Mesenteric fat pad (tissue), 1 donor: ENCODE results near the gene SLC1A3. TPM values are rescaled to one million over a fixed set of nuclear protein-coding genes. Genes with fewer than 3 reads are reported as not detected.
"Not testable (repeated sequence)": the region's sequence is repeated elsewhere in the genome, so short reads cannot be mapped to it uniquely, and the experiment has no call there.

Experiments used
- DNase-seq: peaks from one replicate; pipeline ENCODE4 v3.0.0-alpha.2; 2020; ENCODE audit warnings: low spot score
- long read RNA-seq: library from polyadenylated mRNA; unstranded; transcript quantifications from one replicate; pipeline ENCODE4 v2.0.0, GENCODE V29; 2020
- total RNA-seq: library from RNA; stranded (reverse); fragmentation: NEBNext Ultra II Directional; extraction: Animal tissue kit (Norgen Biotek cat#: 25700); gene quantifications from one replicate; pipeline ENCODE4 v1.2.1, GENCODE V29; 2021
- donor health status: DM: yes; HTN: yes; CAD: no.

Gene SLC1A3
- total RNA-seq = 429 TPM
- long read RNA-seq, full-length matches to known transcripts = 31 of 180 reads
- long read RNA-seq, partial matches to known transcripts = 86 of 180 reads
- long read RNA-seq, other reads (novel, unspliced or antisense) = 63 of 180 reads

DNA sequence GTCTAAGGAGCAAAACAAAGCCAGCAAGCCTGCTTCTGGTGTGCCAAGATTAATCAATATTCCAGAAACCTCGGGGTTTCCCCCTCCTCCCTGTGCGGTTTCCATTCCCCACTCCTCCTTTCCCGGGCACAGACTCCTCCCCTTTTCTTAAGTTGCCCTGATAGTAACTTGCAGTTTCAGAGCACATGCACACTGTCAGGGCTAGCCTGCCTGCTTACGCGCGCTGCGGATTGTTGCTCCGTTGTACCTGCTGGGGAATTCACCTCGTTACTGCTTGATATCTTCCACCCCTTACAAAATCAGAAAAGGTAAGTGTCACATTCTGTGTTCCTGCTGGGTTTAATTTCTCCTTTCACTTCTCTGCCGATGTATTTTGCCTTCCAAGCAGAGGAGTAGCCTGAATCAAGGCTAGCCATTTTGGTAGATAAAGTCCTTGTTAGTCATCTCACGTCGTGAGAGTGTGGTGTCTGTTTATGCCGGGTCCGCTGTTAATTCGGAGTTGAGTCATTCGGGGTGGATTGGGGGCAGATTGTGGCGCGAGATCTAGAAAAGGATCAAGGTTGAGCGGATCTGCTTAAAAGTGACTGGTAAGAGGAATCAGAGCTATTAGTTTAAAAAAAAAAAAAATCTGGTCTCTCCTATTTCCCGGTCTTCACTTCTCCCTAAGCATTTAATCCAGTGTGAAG, at the start of gene SLC1A3:
Gene SLC1A3 (plus strand): TSS at position 179 of the 686 bp plus-strand sequence. CDS start 1,818 bp downstream, outside the sequence.
- no peak for DNase-seq

DNA sequence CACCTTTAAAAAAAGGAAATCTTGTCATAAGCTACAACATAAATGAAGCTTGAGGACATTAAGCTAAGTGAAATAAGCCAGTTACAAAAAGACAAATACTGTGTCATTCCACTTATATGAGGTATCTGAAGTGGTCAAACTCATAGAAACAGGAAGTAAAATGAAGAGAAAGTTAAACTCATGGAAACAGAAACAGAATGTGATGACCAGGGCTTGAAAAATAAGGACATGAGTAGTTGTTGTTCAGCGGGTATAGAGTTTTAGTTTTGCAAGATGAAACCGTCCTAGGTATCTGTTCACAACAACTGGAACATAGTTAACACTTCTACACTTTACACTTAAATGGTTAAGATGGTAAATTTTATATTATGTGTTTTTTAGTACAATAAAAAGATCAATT, 47.8 kb upstream of the SLC1A3 start:
- no peak for DNase-seq

DNA sequence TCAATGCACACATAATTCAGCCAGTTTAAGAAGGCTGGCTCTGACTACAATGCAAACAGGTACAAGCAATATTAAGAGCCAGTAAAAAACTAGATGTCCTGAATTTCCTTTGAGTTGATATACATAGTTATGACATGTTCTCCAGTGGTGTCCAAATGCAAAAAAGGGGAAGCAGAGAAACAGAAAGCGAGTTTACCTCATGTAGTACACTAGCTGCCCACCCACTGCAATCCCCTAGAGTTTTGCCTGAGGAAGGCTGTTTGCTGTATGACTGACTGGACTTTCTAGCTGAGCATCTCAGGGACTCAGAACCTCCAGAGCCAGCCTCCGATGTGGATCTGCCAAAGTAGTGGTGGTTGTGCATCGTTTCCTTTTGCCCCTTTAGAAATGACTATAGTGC, 44.8 kb upstream of the SLC1A3 start:
- DNase-seq = no peak

DNA sequence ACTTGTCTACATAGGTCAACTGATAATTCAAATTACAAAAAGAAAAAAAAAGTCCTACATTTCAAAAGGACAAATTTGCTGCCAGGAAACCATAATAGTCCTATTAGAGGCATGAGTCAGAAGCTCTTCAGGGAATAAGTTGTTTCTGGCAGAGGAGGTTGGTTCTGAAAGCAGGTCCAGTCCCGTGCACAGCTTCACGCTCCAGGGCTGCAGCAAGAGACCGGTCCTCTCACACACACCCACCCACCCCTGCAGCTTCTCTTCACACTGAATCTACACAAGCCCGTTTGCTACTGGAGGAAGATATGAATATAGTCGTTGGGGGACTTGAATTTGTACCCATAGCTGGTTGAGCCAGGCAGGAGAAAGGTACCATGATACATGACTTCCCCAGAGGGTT, 36.9 kb upstream of the SLC1A3 start:
- no peak for DNase-seq

DNA sequence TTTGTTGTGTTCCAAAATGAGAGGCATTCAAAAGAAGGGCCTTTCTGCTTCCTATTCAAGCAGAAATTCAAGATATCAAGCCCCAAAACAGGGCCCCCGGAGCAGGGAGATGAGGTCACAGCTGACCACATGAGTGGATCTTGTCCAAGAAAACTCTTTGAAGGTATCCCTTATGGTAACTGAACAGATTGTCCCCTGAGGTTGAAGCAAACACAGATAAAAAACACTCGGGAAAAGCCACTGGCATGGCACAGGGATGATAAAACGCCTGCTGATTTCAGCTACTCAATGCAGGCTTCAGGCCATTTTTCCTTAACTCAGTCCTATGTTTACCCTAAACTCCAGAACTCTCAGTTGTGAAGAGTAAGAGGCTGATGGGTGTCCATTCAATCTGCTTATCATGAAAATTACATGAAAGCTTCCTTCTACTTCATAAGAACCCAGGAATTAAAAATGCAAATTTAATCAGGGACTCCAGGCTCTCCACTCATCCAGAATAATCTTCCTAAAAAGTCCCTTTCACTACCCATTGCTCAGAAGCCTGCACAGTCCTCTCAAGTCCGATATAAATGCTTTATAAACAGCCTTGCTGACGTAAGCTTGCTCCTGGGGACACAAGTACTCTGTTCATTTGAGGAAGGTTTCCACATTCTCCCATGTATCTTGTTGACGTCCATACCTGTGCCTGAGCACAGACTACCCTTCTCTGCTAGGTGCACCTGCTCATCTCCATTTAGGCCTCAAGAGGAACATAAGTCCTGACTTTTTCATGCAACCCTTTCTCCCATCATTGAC, 35.9 kb upstream of the SLC1A3 start:
- no peak for DNase-seq

DNA sequence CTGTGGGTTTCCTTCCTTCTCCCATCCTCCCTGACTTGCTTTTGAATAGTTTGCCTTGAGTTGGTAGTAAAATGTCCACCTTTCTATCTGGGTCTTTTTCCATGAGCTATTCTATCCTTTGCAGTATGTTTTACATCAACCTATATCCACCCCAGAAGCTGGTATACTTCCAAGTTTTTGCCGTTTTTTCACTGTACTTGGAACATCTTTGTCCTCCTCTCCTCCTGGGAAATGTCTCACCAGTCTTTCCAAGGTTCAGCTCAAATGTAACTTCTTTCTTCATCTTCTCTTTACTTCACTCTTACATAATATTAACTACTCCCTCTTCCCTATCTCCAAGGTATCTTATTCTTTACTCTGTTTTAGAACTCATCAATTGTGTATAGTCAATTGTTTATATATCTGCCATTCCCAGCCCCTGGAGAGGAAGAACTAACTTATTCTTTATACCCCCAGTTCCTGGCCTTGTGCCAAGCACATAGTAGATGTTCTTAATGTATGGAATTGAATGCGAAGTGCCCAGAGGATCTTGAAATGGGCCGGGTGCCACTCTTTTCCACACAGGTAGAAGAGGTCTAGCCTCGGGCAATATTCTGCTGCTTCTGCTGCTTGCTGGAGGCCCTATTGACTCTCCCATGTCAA, 34.9 kb upstream of the SLC1A3 start:
- DNase-seq = no peak

DNA sequence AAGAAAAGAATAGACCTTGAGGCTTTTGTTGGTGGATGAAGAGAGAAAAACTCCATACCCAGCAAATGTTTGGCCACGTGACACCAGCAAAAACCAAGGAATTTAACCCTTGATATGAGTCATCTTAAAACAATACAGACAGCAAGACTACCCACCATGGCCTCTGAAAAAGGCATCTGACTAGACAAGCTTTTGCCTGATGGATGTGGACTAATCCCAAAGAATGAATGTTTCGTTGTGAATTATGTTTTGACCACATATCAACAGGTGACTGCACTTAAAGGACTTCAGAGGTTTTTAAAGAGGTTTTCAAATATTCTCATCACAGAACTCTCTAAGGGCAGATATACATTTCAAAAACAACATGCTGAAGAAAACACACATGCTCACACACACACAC, 33.0 kb upstream of the SLC1A3 start:
- no peak for DNase-seq

DNA sequence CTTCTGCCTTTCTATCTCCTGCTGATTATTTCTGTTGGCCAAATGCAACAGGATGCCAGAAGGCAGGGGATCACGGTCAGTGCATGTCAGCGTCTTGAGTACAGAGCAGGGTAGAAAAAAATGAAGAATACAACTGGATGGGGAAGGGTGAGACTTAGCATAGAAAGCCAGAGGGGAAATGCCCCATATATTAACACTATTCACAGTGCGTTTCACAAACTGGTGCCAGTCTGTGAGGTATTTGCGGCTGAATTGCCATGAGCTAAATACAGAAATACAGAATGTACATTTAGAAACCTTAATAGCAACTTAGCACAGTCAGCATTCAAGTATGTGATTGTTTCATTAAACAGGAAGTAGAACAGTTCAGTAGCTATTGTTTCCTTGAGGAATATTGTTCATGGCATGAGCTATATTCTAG, 31.0 kb upstream of the SLC1A3 start:
- DNase-seq = no peak

DNA sequence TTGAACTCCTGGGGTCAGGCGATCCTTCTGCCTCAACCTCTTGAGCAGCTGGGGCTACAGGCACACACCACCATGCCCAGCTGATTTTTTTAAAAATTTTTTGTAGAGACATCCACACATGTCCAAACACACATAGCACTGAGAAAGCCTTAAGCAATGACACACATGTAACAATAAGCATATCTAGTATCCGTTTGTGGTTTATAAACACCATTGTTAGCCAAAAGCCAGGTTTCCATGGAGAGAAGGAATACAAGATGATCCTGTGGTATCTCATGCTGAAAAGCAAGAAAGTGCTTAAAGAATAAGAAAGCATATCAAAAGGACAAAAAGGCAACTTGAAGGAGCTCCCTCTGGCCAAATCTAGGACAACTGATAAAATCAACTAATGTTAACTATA, 29.7 kb upstream of the SLC1A3 start:
- no peak for DNase-seq

DNA sequence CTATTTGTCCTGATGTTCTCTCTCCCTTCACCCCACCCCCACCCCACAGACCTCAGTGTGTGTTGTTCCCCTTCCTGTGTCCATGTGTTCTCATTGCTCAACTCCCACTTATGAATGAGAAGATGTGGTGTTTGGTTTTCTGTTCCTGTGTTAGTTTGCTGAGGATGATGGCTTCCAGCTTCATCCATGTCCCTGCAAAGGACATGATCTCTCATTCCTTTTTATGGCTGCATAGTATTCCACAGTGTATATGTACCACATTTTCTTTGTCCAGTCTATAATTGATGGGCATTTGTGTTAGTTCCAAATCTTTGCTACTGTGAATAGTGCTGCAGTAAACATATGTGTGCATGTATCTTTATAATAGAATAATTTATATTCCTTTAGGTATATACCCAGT, 26.5 kb upstream of the SLC1A3 start:
- DNase-seq = not testable (repeated sequence)

DNA sequence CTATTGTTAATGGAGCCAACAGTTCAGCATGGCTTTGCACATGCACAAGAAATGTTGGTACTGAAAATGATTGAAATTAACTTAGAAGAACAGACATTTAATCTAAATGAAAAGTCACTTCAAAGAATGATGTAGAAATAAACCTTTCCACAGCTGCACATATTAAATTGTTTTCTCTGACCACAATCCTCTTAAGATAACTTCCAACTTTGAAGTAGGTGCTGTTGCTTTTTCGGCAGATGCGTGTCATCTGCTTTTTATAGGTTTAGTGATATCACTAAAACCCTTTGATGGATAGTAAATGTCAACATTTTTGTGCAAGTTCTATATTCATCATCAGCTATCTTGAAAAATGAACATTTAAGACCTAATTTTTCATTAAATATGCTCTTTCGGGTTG, 25.3 kb upstream of the SLC1A3 start:
- DNase-seq = no peak

DNA sequence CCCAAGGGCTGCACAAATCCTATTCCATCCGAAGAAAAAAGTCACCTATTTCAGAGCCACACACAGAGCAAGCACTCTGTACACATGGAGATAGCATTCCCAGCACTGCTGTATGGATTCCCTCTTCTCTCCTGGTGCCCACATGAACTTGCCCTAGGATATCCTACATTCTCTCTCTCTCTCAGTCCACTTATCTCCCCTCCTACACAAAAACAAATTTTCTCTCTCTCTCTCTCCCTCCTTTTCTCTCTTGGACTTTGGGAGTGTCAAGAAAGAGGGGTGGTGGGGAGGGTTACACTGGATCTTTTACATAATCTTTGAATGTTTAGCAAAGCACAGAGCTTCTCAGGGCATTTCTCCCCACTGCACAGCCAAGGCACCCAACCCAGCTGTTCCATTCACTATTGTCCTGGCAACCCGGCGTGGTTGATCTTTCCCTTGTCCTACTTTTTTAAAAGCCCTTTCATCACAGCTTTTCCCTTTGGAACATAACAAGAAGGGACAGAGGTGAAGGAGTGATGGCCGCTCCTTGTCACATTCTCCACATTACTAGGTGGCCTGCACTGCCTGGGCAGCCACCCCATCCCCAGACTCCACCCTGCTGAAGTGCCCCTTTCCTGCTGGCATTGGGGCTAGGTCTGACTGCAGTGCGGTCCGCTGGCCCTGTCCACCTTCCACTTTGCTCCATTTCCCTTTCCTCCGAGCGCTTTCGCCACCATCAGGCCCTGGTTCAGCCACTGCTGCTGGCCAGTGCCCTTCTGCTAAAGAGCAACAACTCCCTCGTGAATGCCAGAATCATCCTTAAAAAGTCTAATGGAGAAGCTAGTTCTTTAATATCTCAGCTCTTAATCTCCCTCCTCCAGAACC, 22.2 kb upstream of the SLC1A3 start:
- no peak for DNase-seq

DNA sequence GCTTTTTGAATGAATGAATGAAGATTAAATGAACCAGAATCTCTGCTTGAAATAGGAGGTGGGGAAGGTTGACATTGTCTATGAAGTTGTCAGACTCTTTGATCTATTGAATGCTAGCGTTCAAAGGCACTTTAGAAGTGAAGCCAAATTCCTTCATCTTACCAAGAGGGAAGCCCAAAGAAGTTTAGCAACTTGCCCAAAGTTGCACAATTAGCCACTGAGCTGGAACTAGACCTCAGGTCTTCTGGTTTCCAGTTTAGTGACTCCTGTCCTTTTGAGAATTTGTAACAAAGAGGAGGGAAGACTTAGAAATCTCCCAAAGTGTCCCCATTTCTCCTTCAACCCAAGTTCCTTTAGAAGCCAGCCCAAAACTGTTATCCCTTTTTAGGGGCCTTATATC, 20.7 kb upstream of the SLC1A3 start:
- no peak for DNase-seq

DNA sequence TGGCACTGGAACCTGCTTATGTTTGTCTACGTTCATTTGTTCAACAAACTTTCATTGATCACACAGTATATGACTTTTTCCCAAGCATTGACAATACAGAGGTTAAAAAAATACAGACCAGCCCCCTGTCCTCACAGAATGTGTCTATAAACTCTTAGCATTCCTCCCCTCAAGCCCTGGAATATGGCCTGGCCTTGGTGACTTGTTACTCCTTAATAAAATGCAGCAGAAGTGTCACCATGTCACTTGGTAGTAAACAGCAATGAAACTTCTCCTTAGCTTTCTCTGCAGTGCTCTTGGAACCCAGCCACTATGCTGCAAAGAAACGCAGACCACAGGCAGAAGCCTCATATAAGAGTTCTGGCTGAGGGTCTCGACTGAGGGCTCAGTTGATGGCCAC, 19.1 kb upstream of the SLC1A3 start:
- DNase-seq = no peak

DNA sequence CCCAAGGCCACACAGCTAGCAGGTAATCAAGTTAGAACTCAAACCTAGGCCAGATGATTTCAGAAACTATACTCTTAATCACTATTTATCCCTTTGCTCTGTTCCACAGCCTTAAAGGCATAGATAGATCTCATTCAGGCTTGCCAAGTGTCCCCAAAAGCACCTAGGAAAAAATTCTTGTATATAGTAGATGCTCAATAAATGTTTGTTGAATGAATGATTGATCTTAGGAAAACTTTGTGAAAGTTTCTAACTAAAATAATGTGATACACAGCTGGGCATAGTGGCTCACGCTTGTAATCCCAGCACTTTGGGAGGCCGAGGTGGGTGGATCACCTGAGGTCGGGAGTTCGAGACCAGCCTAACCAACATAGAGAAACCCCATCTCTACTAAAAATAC, 16.7 kb upstream of the SLC1A3 start:
- not testable (repeated sequence) for DNase-seq

DNA sequence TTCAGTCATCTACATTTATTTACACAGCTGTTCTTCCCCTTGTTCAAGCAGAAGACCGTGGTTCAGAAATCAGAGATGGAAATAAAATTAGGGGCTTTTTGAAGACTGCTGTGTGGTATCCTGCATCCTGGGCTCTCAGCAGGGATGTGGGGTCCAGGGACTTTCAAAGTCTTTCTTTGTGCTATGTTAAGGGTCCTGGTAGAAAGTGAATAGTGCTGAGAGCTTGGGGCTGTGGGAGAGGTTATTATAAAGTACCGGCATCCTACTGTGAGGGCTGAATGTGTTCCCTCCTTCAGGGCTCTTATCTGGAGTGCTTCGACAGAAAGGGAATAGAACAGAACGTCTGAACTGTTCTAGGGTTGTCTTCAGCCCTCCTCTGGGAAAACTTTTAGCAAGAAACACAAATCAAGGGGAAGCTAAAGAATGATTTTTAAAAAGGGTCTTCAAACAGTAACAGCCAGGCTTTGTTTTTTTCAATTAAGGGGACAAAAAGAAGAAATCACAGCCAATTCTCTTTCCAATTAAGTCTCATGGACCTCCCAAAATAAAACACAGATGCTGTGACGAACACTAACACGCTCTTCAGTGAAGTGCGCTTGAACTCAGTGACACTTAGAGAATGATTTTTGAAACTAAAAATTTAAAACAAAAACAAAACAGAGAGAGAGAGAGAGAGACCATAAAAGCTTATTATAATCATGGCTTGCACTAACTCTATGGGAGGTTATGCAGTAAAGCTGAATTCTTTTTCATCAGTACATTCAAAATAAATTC, 15.7 kb upstream of the SLC1A3 start:
- DNase-seq = no peak

DNA sequence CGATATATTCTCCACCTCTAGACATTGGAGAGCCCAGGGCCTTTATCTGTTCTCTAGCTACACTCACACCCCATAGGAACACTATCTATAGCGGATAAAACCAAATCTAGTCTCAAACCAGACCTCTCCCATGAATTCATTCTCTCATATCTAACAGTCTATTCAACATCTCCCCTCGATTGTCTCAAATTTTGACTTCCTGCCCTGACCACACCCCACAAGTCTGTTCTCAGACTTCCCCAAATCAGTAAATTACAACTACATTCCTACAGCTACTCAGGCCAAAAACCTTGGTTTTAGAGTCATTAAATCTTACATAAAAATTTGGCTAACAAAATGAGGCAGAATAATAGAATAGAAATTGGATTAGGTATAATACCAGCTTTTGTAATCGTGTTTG, 12.5 kb upstream of the SLC1A3 start:
- no peak for DNase-seq

DNA sequence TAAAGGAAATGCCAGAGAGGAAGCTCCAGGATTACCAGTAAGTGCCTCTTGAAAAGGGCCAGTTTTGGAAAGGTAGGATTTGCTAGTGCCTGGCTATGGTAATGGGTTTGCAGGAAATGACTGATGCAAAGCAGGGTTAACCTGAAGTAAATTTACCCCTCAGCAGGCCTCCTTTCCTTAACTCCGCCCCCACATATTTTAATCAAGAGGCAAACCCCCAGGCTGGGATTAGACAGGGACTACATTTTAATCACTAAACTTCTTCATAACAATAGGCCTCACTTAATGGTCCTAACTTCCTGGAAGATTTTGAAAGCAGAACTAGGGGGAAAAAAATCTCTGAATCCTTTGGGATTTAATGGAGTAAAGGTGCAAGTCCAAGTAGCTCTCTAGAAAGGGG, 10.2 kb upstream of the SLC1A3 start:
- DNase-seq = no peak

DNA sequence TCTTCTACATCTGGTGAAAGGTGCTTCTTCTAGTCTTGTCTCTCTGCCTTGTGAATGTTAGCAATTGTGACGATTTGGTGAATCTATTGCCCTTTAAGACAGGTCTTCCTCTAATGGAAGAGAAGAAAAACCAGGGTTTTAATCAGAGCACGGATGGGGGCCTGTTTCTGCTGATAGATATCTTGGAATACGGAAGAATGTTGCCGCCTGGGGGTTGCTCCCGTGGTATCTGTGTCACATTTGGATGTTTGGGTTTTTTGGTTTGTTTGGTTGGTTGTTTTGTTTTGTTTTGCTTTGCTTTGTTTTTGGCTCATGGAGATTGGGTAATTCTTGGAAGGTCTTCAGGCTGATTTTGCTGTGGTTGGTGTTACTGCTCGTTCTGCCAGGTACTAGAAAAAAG, 9.7 kb upstream of the SLC1A3 start:
- DNase-seq = no peak

DNA sequence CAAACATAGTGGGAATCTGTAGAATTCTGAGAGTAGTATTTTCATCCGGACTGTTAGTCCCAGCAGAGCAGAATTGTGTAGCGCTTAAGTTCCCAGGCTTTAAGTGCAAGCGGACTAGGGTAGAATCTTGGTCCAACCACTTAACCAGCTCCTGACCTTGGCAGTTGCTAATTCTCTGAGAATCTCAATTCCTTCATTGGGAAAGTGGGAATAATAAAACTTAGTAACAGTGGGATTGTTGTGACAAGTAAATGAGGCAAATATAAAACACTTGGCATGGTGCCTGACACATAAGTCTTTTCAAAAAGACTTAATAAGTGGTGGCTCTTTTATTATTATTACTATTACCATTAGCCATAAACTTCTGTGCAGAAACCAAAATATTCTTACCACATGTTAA, 8.4 kb upstream of the SLC1A3 start:
- no peak for DNase-seq
